Stimulated activated naive CD8-positive, alpha-beta T cell treated with anti-CD3 and anti-CD28 coated beads, Interleukin-15, Interleukin-2, amounts not matched to agents 100 ng/mL and 50 ng/mL, for 24 hours (primary cell): ENCODE data around the gene NDUFB10.
"Not testable (repeated sequence)": the region's sequence is repeated elsewhere in the genome, so short reads cannot be mapped to it uniquely, and the experiment has no call there.

ENCODE experiments used
- H3K27ac Mint-ChIP-seq: one replicate; pipeline ENCODE4 v1.8.0; 2021; ENCODE audit warnings: mild to moderate bottlenecking, mixed read lengths
- H3K27me3 Mint-ChIP-seq: one replicate; pipeline ENCODE4 v1.8.0; 2021; ENCODE audit warnings: mixed read lengths
- H3K36me3 Mint-ChIP-seq: one replicate; pipeline ENCODE4 v1.8.0; 2021; ENCODE audit warnings: low read depth, mixed read lengths
- H3K4me1 Mint-ChIP-seq: one replicate; pipeline ENCODE4 v1.8.0; 2021; ENCODE audit warnings: low read depth, mixed read lengths
- H3K4me3 Mint-ChIP-seq: one replicate; pipeline ENCODE4 v1.8.0; 2021; ENCODE audit warnings: mild to moderate bottlenecking, mixed read lengths
- H3K9me3 Mint-ChIP-seq: one replicate; pipeline ENCODE4 v1.8.0; 2021; ENCODE audit warnings: mixed read lengths

The NDUFB10 gene

GRCh38 chr16:1938910-1939309 lies 20.4 kb upstream of the NDUFB10 start:
- H3K27ac Mint-ChIP-seq = no peak overlapping the region
- H3K36me3 Mint-ChIP-seq = peaks cover 5% of the 10 kb centered on the region
- H3K27me3 Mint-ChIP-seq = no peaks in the 10 kb centered on the region
- no peak overlapping the region for H3K4me3 Mint-ChIP-seq
- no peaks in the 10 kb centered on the region for H3K9me3 Mint-ChIP-seq
- peaks cover 18% of the 10 kb centered on the region for H3K4me1 Mint-ChIP-seq

- H3K36me3 Mint-ChIP-seq, H3K9me3 Mint-ChIP-seq, H3K27me3 Mint-ChIP-seq, H3K4me3 Mint-ChIP-seq, H3K27ac Mint-ChIP-seq: not testable (repeated sequence)
- peaks cover 24% of the 10 kb centered on the region for H3K4me1 Mint-ChIP-seq
These were observed 19.5 kb upstream of the NDUFB10 start for GRCh38 chr16:1939833-1940232.

GRCh38 chr16:1940273-1941161 lies 18.8 kb upstream of the NDUFB10 start:
- Mint-ChIP-seq H3K4me1 (peaks cover 24% of the 10 kb centered on the region), H3K27me3 (no peaks in the 10 kb centered on the region), H3K27ac (no peak overlapping the region), H3K36me3 (peaks cover 5% of the 10 kb centered on the region), H3K4me3 (no peak overlapping the region), H3K9me3 (no peaks in the 10 kb centered on the region)

GRCh38 chr16:1941162-1942046 lies 17.9 kb upstream of the NDUFB10 start:
- Mint-ChIP-seq H3K4me1 (peaks cover 24% of the 10 kb centered on the region), H3K4me3 (peak overlapping the region; percentile 87), H3K27ac (no peak overlapping the region)

GRCh38 chr16:1942047-1942809 lies 17.1 kb upstream of the NDUFB10 start:
- H3K4me3 Mint-ChIP-seq = peak overlapping the region; percentile 87
- no peaks in the 10 kb centered on the region for H3K27me3 Mint-ChIP-seq
- no peaks in the 10 kb centered on the region for H3K9me3 Mint-ChIP-seq
- no peak overlapping the region for H3K27ac Mint-ChIP-seq
- H3K4me1 Mint-ChIP-seq = peaks cover 24% of the 10 kb centered on the region
- peaks cover 5% of the 10 kb centered on the region for H3K36me3 Mint-ChIP-seq

More at GRCh38 chr16:1941162-1942046, 17.9 kb upstream of the NDUFB10 start:
- no peaks in the 10 kb centered on the region for H3K27me3 Mint-ChIP-seq
- H3K36me3 Mint-ChIP-seq = peaks cover 5% of the 10 kb centered on the region
- H3K9me3 Mint-ChIP-seq = no peaks in the 10 kb centered on the region

GRCh38 chr16:1942810-1943726 lies 16.3 kb upstream of the NDUFB10 start, which contains the start of gene MSRB1:
Gene MSRB1 (minus strand): TSS chr16:1943199. CDS start chr16:1943156, 43 bp downstream.
- Mint-ChIP-seq H3K4me1 (peaks cover 24% of the 10 kb centered on the region), H3K27ac (peak within 1 kb of the TSS; percentile 73), H3K27me3 (no peaks in the 10 kb centered on the region), H3K4me3 (peak within 1 kb of the TSS; percentile 87), H3K9me3 (no peaks in the 10 kb centered on the region), H3K36me3 (peaks cover 5% of the 10 kb centered on the region)

- Mint-ChIP-seq H3K36me3 (no peaks in the 10 kb centered on the region), H3K27ac (no peak overlapping the region), H3K4me1 (peaks cover 24% of the 10 kb centered on the region)
These were observed 14.6 kb upstream of the NDUFB10 start for GRCh38 chr16:1944612-1945199.

GRCh38 chr16:1945559-1946391 lies 13.6 kb upstream of the NDUFB10 start:
- Mint-ChIP-seq H3K27ac (no peak overlapping the region), H3K9me3 (no peaks in the 10 kb centered on the region), H3K4me3 (no peak overlapping the region), H3K36me3 (no peaks in the 10 kb centered on the region), H3K27me3 (no peaks in the 10 kb centered on the region), H3K4me1 (peaks cover 24% of the 10 kb centered on the region)

More at GRCh38 chr16:1944612-1945199, 14.6 kb upstream of the NDUFB10 start:
- Mint-ChIP-seq H3K9me3 (no peaks in the 10 kb centered on the region), H3K4me3 (peak overlapping the region; percentile 87), H3K27me3 (no peaks in the 10 kb centered on the region)

- no peaks in the 10 kb centered on the region for H3K9me3 Mint-ChIP-seq
- H3K4me3 Mint-ChIP-seq = no peak overlapping the region
- peaks cover 19% of the 10 kb centered on the region for H3K4me1 Mint-ChIP-seq
- H3K27me3 Mint-ChIP-seq = no peaks in the 10 kb centered on the region
- no peaks in the 10 kb centered on the region for H3K36me3 Mint-ChIP-seq
- H3K27ac Mint-ChIP-seq = peak overlapping the region; percentile 0
These were observed 12.6 kb upstream of the NDUFB10 start for GRCh38 chr16:1946495-1947368.

GRCh38 chr16:1947369-1947670 lies 12.0 kb upstream of the NDUFB10 start:
- no peaks in the 10 kb centered on the region for H3K27me3 Mint-ChIP-seq
- no peaks in the 10 kb centered on the region for H3K9me3 Mint-ChIP-seq
- peaks cover 13% of the 10 kb centered on the region for H3K4me1 Mint-ChIP-seq
- H3K4me3 Mint-ChIP-seq = no peak overlapping the region
- no peaks in the 10 kb centered on the region for H3K36me3 Mint-ChIP-seq
- H3K27ac Mint-ChIP-seq = peak overlapping the region; percentile 0

GRCh38 chr16:1949507-1949906 lies 9.8 kb upstream of the NDUFB10 start:
- peaks cover 5% of the 10 kb centered on the region for H3K4me1 Mint-ChIP-seq
- no peaks in the 10 kb centered on the region for H3K9me3 Mint-ChIP-seq
- no peaks in the 10 kb centered on the region for H3K36me3 Mint-ChIP-seq
- no peak overlapping the region for H3K27ac Mint-ChIP-seq
- no peaks in the 10 kb centered on the region for H3K27me3 Mint-ChIP-seq
- no peak overlapping the region for H3K4me3 Mint-ChIP-seq

GRCh38 chr16:1950047-1950446 lies 9.3 kb upstream of the NDUFB10 start:
- Mint-ChIP-seq H3K27me3 (no peaks in the 10 kb centered on the region), H3K4me3 (no peak overlapping the region), H3K9me3 (no peaks in the 10 kb centered on the region), H3K36me3 (no peaks in the 10 kb centered on the region), H3K27ac (no peak overlapping the region), H3K4me1 (peaks cover 4% of the 10 kb centered on the region)
